ENCODE results near the gene SMIM3. TPM values are rescaled to one million over a fixed set of nuclear protein-coding genes. Genes with fewer than 3 reads are reported as not detected.
A peak's percentile ranks its signal among the peaks of the same experiment; 100 is the strongest.
"Not testable (repeated sequence)": the region's sequence is repeated elsewhere in the genome, so short reads cannot be mapped to it uniquely, and the experiment has no call there.

SMIM3 gene, protein sequence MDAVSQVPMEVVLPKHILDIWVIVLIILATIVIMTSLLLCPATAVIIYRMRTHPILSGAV
- total RNA-seq: 15.2 TPM
- long read RNA-seq, transcript SMIM3-201 (2 exons, 2,332 nt): major isoform, 28 of 31 reads
- long read RNA-seq, partial matches to known transcripts: 0 of 31 reads
- long read RNA-seq, other reads (novel, unspliced or antisense): 3 of 31 reads

DNA sequence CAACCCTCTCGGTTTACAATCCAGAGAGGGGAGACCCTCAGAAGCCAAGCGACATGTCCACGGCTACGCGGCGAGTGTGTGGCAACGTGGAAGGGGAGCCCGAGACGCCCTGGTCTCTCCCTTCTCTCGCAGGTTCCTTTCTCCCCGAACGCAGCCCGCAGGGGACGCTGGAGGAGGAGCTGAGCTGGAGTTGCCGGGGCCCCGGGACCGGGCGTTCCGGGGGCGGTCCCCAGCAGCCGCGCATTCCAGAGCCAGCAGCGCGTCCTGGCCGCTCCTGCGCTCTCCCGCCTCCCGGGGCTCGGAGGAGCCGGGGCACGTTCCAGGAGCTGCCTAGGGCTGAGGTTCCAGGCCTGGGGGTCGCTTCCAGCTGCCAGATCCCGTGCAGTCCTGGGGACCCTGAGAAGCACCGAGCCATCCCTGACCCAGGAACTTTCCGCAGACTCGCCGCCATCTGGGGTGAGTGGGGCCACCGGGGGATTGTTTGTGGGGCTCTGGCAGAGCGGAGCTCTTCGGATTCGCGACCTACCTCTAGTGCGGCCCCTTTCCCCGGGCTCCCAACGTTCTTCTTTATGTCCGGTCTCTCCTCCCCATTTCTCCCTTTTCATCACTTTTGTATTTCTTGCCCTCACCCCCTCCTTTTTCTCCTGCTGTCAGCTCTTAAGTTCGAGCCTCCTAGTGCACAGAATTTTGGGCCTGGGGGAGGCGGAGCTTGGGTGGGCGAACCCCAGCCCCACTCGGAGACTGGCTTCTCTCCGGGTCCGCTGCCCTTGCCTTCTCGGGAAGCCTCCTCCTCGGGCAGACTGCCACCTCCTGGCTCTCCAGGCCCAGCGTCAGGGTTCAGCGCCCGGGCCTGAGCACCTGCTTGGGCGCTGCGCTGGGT, at the start of gene SMIM3:
Gene SMIM3 (plus strand): TSS at position 241 of the 880 bp plus-strand sequence. CDS start 16,684 bp downstream, outside the sequence.
- ATAC-seq (peak; percentile 84), DNase-seq (peak; percentile 92)
- intact Hi-C loops (cut with micrococcal nuclease): no loop called here

GRCh38 chr5:150729859-150730258, 48.7 kb upstream of the SMIM3 start:
- intact Hi-C loops (cut with micrococcal nuclease): no loop called here

DNA sequence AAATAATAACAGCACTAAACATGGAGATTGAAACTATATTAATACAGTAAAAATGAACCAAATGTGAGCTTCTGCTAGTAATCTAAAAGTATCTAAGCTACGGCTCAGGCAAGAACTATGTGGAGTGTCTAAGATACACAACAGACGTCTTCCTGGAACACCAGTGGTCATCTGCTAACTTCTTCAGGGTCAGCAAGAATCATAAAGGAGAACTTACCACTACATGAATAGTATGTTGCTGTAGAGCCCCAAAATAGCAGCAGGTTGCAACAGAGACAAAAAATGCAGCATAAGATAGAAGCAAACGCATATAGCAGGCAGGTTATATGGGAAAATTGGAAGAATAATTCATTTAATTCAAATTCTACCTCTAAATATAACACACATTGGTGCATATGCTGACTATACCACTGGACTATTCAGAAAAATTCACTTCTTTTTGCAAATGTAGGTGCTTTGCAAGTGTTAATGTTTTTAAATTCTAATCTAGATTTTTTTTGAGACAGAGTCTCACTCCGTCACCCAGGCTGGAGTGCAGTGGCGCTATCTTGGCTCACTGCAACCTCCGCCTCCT, 46.8 kb upstream of the SMIM3 start:
- intact Hi-C loops (cut with micrococcal nuclease): no loop called here
- DNase-seq: no peak
- ATAC-seq: peak; percentile 67

More at GRCh38 chr5:150729859-150730258, 48.7 kb upstream of the SMIM3 start:
- DNase-seq (no peak), ATAC-seq (no peak)

GRCh38 chr5:150734579-150735384, 43.8 kb upstream of the SMIM3 start:
- ATAC-seq (peak; percentile 73), DNase-seq (peak; percentile 55)
- intact Hi-C loops (cut with micrococcal nuclease): no loop called here

DNA sequence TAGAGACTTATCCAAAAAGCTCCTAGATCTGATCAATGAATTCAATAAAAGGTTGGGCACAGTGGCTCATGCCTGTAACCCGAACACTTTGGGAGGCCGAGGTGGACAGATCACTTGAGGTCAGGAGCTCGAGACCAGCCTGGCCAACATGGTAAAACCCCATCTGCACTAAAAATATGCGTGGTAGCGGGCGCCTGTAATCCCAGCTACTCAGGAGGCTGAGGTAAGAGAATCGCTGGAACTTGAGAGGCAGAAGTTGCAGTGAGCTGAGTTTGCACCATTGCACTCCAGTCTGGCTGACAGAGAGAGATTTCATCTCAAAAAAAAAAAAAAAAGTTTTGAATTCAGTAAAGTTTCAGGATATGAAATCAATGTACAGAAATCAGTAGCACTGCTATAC, 39.7 kb upstream of the SMIM3 start:
- intact Hi-C loops (cut with micrococcal nuclease): no loop called here
- ATAC-seq (no peak), DNase-seq (no peak)

DNA sequence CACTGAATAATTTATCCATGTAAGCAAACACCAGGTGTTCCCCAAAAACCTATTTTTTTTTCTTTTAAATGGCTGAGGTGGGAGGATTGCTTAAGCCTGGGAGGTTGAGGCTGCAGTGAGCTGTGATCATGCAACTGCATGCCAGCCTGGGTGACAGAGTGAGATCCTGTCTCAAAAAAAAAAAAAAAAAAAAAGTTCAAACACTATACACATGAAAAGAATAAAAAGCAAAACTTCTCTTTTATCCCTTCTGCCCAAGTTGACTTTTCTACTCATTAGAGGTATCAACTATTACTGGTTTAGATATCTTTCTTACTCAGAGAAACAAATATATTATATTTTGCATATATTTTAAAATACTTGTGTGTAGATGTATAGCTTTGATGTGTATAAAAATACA, 37.6 kb upstream of the SMIM3 start:
- intact Hi-C loops (cut with micrococcal nuclease): no loop called here
- ATAC-seq (no peak), DNase-seq (no peak)

DNA sequence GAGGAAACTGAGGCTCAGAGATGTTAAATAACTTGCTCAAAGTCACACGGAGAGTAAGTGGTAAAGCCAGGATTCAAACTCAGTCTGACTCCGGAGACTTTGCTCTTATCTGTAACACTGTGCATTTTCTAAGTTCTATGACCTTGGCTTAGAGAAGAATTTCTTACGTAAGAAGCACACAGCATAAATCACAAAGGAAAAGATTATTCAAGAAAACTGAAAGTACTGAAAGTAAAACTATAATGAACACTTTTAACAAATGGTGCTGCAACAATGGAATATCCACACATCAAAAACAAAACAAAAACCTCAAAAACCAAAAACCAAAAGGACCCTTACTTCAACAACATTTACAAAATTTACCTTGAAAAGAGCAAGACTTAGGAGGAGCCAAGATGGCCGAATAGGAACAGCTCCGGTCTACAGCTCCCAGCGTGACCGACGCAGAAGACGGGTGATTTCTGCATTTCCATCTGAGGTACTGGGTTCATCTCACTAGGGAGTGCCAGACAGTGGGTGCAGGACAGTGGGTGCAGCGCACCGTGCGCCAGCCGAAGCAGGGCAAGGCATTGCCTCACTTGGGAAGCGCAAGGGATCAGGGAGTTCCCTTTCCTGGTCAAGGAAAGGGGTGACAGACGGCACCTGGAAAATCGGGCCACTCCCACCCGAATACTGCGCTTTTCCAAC, 36.0 kb upstream of the SMIM3 start:
- intact Hi-C loops (cut with micrococcal nuclease); ATAC-seq; DNase-seq: not testable (repeated sequence)

DNA sequence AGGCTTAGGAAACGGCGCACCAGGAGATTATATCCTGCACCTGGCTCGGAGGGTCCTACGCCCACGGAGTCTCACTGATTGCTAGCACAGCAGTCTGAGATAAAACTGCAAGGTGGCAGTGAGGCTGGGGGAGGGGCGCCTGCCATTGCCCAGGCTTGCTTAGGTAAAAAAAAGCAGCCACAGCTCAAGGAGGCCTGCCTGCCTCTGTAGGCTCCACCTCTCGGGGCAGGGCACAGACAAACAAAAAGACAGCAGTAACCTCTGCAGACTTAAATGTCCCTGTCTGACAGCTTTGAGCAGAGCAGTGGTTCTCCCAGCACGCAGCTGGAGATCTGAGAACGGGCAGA, 35.4 kb upstream of the SMIM3 start:
- ATAC-seq; intact Hi-C loops (cut with micrococcal nuclease); DNase-seq: not testable (repeated sequence)

DNA sequence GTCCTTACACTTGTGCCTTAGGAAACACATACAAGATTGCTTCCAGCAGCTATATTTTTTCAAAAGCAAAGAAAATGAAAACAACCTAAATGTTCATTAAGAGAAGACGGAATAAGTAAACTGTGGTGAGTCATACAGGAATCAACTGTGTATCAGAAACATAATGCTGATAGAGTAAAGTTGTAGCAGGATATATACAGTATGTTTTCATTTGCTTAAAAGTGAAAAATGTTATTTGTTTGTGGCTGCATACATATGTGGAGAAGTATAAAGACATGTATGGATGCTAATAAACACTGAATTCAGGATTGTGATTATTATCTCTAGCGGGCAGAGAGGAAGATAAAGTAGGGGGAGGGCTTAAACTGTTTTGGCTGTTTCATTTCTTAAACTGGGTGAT, 28.1 kb upstream of the SMIM3 start:
- intact Hi-C loops (cut with micrococcal nuclease): no loop called here
- DNase-seq (no peak), ATAC-seq (no peak)

DNA sequence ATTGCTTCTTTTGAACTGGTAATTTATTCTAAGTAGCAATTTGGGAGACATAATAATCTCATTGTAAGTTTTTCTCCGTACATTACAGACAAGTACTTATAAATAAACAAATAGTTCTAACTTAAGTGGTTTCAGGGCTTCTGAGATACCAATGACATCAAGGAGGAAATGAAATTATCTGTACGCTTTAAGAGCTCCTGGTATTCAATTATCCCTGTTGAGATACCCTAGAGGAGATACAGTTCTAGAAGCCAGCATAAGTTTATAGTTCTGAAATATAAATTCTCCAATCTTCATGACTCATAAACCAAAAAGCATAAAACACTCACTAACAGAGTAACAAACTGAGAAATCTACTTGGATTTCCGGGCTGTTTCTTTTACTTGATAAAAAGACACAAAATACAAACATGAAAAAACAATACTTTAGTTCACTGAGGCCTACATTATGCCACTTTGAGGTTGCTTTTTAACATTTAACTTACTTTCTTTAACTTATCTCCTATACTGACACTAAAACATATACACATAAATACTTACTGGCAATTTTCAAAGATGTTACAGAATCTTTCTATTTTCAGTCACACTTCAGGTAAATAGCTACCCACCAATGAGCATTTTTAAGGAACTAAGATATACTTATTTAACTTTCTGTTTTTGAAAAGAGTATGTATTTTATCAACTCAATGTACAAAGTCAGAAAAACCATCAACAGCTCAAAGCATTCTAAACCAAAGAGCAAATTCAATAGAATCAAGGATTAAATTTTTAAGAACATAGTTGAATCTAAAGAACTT, 27.3 kb upstream of the SMIM3 start:
- DNase-seq: no peak
- intact Hi-C loops (cut with micrococcal nuclease): no loop called here
- no peak for ATAC-seq

DNA sequence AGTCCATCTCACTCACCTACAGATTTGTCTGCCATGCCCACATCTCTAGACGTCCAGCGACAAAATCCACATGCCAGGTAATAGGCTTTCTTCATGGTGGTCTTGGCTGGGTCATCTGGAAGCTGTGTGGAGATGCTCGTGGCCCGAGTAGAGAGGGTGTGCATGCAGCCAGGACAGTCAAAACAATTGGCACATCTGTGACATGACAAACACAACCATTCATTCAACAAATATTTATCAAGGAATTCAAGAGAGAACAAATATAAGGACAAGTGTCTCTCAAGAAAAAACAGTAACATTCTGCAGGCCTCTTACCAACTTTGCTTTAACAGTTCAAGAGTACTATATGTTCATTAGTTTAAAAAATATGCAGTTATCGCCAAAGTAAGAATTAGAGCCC, 25.1 kb upstream of the SMIM3 start:
- intact Hi-C loops (cut with micrococcal nuclease): no loop called here
- no peak for DNase-seq
- no peak for ATAC-seq

- DNase-seq (no peak), ATAC-seq (no peak)
- intact Hi-C loops (cut with micrococcal nuclease): no loop called here
These were observed 24.7 kb upstream of the SMIM3 start for GRCh38 chr5:150753863-150754262.

DNA sequence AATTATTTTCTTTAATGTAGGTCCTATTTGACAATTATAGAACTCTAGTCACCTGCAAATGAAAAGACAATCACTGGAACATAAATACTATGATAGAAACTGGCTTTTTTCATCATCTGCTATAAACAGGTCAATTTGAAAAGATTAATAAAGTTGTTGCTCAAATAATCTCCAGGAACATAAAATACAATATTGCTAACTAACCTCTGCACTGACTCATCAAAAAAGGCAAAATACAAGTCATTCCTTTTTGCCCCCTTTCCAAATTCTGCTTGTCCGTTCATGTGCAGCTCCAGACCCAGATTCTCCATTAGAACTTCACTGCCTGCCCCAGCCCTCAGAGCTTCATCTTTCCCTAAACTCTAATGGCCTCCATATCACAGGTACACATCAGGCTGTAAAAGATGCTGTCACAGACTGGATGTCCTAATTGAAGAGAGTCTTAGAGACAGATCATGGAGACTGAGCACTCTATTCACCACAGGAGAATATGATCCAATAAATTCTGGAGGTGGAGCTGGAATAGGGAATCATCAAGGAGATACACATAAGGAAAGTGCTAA, 21.4 kb upstream of the SMIM3 start:
- ATAC-seq (no peak), DNase-seq (no peak)
- intact Hi-C loops (cut with micrococcal nuclease): no loop called here

DNA sequence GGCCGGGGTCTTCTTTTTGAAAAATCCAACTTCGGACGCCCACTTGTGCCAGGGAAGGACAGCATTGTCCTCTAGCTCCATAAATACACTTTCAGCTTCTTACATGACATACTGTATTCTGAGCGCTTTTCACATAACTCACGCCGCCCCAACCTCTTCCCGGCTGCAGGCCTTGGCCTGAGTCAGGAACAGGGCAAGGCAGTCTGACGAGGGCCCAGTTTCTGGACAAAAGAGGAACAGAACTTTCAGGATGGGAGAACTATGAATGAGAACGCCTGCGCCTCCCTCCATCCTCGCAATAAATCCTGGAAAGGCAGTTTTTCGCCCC, 20.4 kb upstream of the SMIM3 start:
- ATAC-seq (peak; percentile 25), DNase-seq (no peak)
- intact Hi-C loops (cut with micrococcal nuclease): no loop called here

DNA sequence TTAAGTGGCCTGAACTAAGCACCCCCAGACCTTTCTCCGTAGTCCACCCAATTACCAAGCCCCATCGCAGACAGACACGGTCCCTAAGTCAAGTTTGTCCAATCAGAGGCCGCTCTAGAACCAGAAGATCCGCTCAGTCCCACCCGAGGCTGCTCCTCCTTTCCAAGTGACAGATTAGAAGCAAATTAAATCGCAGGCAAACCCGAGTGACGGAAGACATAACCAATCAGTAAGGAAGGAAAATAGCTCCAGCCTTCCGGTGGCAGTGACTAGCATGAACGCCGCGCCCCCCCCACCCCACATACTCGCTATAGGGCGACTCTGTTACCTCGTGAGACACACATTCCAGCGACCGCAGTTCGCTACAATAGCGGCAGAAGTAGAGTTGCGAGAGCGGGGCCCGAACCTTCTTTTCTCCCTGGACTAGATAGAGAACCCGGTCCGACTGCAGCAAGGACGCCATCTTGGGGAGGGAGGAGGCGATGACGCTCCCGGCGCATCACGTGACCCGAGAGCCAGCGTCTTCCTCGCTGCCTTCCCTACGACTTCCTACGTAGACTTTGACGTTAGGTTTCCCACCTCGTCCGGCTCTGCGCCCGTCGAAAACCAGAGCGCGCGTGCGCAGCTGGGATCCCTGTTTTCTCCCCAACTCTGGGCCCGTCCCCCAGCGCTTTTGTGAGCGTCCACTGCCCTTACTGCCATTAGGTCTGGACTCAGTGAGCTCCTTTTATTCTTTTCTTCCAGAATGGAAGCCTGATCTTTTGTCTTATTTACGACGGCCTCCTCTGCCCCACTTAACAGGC, 19.8 kb upstream of the SMIM3 start, which contains the start of gene DCTN4:
Gene DCTN4 (minus strand): TSS at position 487 of the 803 bp plus-strand sequence. CDS start 24 bp downstream, at position 463.
- intact Hi-C loops (cut with micrococcal nuclease): no loop called here
- DNase-seq (peak; percentile 98), ATAC-seq (peak; percentile 93)

GRCh38 chr5:150759334-150759583, 19.3 kb upstream of the SMIM3 start:
- ATAC-seq: no peak
- intact Hi-C loops (cut with micrococcal nuclease): no loop called here

DNA sequence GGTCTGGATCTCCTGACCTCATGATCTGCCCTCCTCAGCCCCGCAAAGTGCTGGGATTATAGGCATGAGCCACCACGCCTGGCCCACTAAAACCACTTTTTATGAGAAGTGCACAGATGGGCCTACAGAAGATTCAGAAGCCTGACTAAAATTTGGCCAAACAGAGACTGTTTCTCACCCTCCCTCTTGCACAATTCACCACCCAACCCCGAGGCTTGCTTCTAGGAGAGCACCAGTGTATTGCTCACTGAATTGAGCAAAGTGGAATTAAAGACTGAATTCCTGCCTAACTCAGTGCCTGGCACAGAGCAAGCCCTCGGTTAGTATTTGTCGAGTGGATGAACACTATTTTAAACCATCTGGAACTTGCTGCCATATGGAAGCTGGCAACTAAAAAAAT, 16.3 kb upstream of the SMIM3 start:
- intact Hi-C loops (cut with micrococcal nuclease): no loop called here
- ATAC-seq (no peak), DNase-seq (no peak)

More at GRCh38 chr5:150759334-150759583, 19.3 kb upstream of the SMIM3 start:
- no peak for DNase-seq

Data from left ventricle myocardium superior (tissue), 1 donor.